Loucy (cell line): ENCODE measurements around the gene DRGX.

ENCODE experiments used
- H2AFZ ChIP-seq: fragments of 200-600 bp; sonication (generic); 2 replicates; pipeline ENCODE4 v1.6.0; 2016; ENCODE audit warnings: antibody characterized with exemption, mild to moderate bottlenecking, low read length, moderate library complexity
- H3F3A ChIP-seq: fragments of 200-600 bp; 2 replicates; pipeline ENCODE4 v1.6.0; 2016; ENCODE audit warnings: antibody characterized with exemption, low read depth, mild to moderate bottlenecking
- H3K27me3 ChIP-seq: fragments of 200-600 bp; sonication (generic); 2 replicates; pipeline ENCODE4 v1.6.1; 2014; ENCODE audit warnings: low read length, mild to moderate bottlenecking; ENCODE audit not compliant: insufficient read depth, poor library complexity, severe bottlenecking
- H3K36me3 ChIP-seq: fragments of 200-600 bp; sonication (generic); 2 replicates; pipeline ENCODE4 v1.6.1; 2016; ENCODE audit warnings: low read length; ENCODE audit not compliant: insufficient read depth
- H3K4me1 ChIP-seq: fragments of 200-600 bp; sonication (generic); 2 replicates; pipeline ENCODE4 v1.5.1; 2014; ENCODE audit warnings: low read length, mild to moderate bottlenecking; ENCODE audit not compliant: insufficient read depth, poor library complexity, severe bottlenecking
- H3K4me2 ChIP-seq: fragments of 200-600 bp; sonication (generic); 2 replicates; pipeline ENCODE4 v1.6.0; 2014; ENCODE audit warnings: antibody characterized with exemption, low read length, low read depth, mild to moderate bottlenecking; ENCODE audit not compliant: poor library complexity, severe bottlenecking
- H3K4me3 ChIP-seq: fragments of 200-600 bp; sonication (generic); 2 replicates; pipeline ENCODE4 v1.5.1; 2014; ENCODE audit warnings: low read length, mild to moderate bottlenecking, mixed read lengths; ENCODE audit not compliant: poor library complexity, severe bottlenecking
- H3K79me2 ChIP-seq: fragments of 200-600 bp; sonication (generic); 2 replicates; pipeline ENCODE4 v1.6.1; 2014; ENCODE audit warnings: low read length; ENCODE audit not compliant: insufficient read depth
- H3K9ac ChIP-seq: fragments of 200-600 bp; sonication (generic); 2 replicates; pipeline ENCODE4 v1.6.0; 2014; ENCODE audit warnings: mild to moderate bottlenecking, low read depth, low read length, moderate library complexity; ENCODE audit not compliant: poor library complexity, severe bottlenecking
- H3K9me2 ChIP-seq: fragments of 200-600 bp; sonication (generic); replicated peaks from 2 replicates; pipeline ENCODE4 v1.6.1; 2016; ENCODE audit warnings: low read depth, low read length, mixed read lengths
- H3K9me3 ChIP-seq: fragments of 200-600 bp; sonication (generic); 2 replicates; pipeline ENCODE4 v1.6.1; 2014; ENCODE audit warnings: mild to moderate bottlenecking, antibody characterized with exemption, low read length, low read depth; ENCODE audit not compliant: insufficient read depth
- H4K20me1 ChIP-seq: fragments of 200-600 bp; sonication (generic); 2 replicates; pipeline ENCODE4 v1.6.0; 2014; ENCODE audit warnings: antibody characterized with exemption, low read length, mild to moderate bottlenecking; ENCODE audit not compliant: insufficient read depth, poor library complexity, severe bottlenecking
- CTCF ChIP-seq: fragments of 200-600 bp; sonication (generic); conservative IDR thresholded peaks from 2 replicates; pipeline ENCODE4 v1.5.1; 2014; ENCODE audit warnings: mild to moderate bottlenecking, antibody characterized with exemption, low read length
- EZH2phosphoT487 ChIP-seq: fragments of 200-600 bp; IDR thresholded peaks from 2 replicates; pipeline ENCODE4 v1.6.1; 2018; ENCODE audit warnings: antibody characterized with exemption, mild to moderate bottlenecking, moderate library complexity, borderline replicate concordance

The DRGX gene

GRCh38 chr10:49350138-49350537 lies 45.8 kb downstream of the DRGX start:
- Histone ChIP-seq H4K20me1 (no peaks in the 10 kb centered on the region), H3K9ac (no peak overlapping the region), H2AFZ (no peak overlapping the region), H3K36me3 (no peaks in the 10 kb centered on the region), H3K27me3 (no peaks in the 10 kb centered on the region), H3K4me3 (no peak overlapping the region), H3K4me1 (no peaks in the 10 kb centered on the region), H3K4me2 (no peak overlapping the region), H3K9me2 (no peaks in the 10 kb centered on the region), H3F3A (no peaks in the 10 kb centered on the region), H3K9me3 (no peaks in the 10 kb centered on the region), H3K79me2 (no peaks in the 10 kb centered on the region)
- TF ChIP-seq EZH2phosphoT487, result no peak
- no peak for TF ChIP-seq CTCF

GRCh38 chr10:49349390-49349789 lies 46.5 kb downstream of the DRGX start:
- H3F3A ChIP-seq, result no peaks in the 10 kb centered on the region
- no peak for TF ChIP-seq CTCF
- TF ChIP-seq EZH2phosphoT487, result no peak

GRCh38 chr10:49348593-49348992 lies 47.3 kb downstream of the DRGX start:
- peaks cover under 1% of the 10 kb centered on the region for H3K27me3 ChIP-seq
- H3K4me1 ChIP-seq, result no peaks in the 10 kb centered on the region
- H3K36me3 ChIP-seq, result no peaks in the 10 kb centered on the region
- H3F3A ChIP-seq, result no peaks in the 10 kb centered on the region
- TF ChIP-seq CTCF, result no peak
- TF ChIP-seq EZH2phosphoT487, result no peak
- no peak overlapping the region for H3K4me3 ChIP-seq
- H3K79me2 ChIP-seq, result no peaks in the 10 kb centered on the region
- H3K4me2 ChIP-seq, result no peak overlapping the region
- H3K9me2 ChIP-seq, result no peaks in the 10 kb centered on the region
- H3K9me3 ChIP-seq, result no peaks in the 10 kb centered on the region
- H4K20me1 ChIP-seq, result no peaks in the 10 kb centered on the region
- H2AFZ ChIP-seq, result no peak overlapping the region
- H3K9ac ChIP-seq, result no peak overlapping the region

More at GRCh38 chr10:49349390-49349789, 46.5 kb downstream of the DRGX start:
- Histone ChIP-seq H3K36me3 (no peaks in the 10 kb centered on the region), H3K4me1 (no peaks in the 10 kb centered on the region), H3K79me2 (no peaks in the 10 kb centered on the region), H3K4me3 (no peak overlapping the region), H3K27me3 (no peaks in the 10 kb centered on the region), H4K20me1 (no peaks in the 10 kb centered on the region), H3K4me2 (no peak overlapping the region), H2AFZ (no peak overlapping the region), H3K9ac (no peak overlapping the region), H3K9me3 (no peaks in the 10 kb centered on the region), H3K9me2 (no peaks in the 10 kb centered on the region)
